ENCODE measurements around the gene SH3GLB2. TPM values are rescaled to one million over a fixed set of nuclear protein-coding genes. Genes with fewer than 3 reads are reported as not detected.

The SH3GLB2 gene
- total RNA-seq, 3 donors from 2014 or later = 59.2 to 227 (median 150) TPM

DNA sequence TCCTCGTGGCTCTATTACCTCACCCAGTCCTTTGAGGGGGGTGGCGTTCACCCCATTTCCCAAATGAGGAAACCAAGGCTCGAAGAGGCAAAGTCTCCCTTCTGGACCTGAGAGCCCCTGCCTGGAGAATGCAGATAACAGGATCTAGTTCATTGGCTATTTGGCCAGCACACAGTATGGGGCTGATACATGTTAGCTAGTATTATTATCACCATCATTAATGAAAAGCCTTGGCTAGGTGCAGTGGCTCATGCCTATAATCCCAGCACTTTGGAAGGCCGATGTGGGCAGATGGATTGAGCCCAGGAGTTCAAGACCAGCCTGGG, 4.3 kb downstream of the SH3GLB2 start:
- H3K36me3 ChIP-seq = no peaks in the 10 kb centered on the region
- intact Hi-C loops (cut with DNase I; ENCODE audit: low total_unique reads) = no loop called here

DNA sequence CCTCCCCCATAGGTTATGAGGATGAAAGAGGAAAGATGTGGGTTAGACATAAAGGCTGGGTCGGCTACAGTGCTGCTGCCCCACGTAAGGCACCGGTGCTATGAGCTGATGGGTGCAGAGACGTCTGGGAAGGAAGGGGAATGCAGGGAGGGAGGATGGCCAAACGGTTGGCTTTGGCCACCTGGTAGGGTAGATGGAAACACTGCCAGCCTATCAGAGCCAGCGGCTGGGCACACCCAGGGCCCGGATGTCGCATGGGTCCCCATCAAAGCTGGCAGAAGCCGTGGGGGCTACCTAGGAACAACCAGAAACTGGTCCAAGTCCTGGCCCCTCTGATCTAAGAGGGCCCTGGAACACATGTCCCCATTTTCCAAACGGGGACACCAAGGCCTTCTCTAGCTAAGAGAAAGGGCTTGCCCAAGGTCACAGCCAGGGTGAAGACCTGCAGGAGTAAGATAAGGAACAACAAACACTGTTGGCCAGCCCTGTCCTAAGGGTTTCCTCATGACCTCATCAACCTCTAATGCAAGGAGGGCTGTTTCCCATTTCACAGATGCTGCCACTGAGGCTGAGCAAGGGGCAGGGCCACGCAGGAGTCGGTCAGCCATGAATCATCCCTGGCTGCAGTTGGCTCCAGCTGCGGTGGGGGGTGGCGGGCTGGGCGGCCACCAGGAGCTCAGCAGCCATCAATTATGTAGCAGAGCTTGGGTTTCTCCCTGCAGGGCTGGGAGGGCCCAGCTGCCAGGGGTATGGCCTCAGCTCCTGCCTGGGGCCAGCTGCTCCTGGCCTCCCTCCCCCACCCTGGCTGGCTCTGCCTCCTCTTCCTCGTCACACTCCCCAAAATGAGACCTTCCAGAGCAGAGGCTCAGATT, 4.9 kb downstream of the SH3GLB2 start:
- H3K9me3 ChIP-seq = no peaks in the 10 kb centered on the region
- peaks cover 10 to 23% of the 10 kb centered on the region in 2 donors for H3K4me1 ChIP-seq
- H3K27me3 ChIP-seq = no peaks in the 10 kb centered on the region
- TF ChIP-seq POLR2A (IDR thresholded peaks at IDR 0.05) = no peak
- TF ChIP-seq, protein P1, sequence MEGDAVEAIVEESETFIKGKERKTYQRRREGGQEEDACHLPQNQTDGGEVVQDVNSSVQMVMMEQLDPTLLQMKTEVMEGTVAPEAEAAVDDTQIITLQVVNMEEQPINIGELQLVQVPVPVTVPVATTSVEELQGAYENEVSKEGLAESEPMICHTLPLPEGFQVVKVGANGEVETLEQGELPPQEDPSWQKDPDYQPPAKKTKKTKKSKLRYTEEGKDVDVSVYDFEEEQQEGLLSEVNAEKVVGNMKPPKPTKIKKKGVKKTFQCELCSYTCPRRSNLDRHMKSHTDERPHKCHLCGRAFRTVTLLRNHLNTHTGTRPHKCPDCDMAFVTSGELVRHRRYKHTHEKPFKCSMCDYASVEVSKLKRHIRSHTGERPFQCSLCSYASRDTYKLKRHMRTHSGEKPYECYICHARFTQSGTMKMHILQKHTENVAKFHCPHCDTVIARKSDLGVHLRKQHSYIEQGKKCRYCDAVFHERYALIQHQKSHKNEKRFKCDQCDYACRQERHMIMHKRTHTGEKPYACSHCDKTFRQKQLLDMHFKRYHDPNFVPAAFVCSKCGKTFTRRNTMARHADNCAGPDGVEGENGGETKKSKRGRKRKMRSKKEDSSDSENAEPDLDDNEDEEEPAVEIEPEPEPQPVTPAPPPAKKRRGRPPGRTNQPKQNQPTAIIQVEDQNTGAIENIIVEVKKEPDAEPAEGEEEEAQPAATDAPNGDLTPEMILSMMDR (IDR thresholded peaks at IDR 0.05) = no peak
- TF ChIP-seq POLR2AphosphoS5 (IDR thresholded peaks at IDR 0.05) = no peak
- intact Hi-C loops (cut with DNase I; ENCODE audit: low total_unique reads) = no loop called here
- peak overlapping the region; percentile 69 to 73 for H3K27ac ChIP-seq
- H3K4me3 ChIP-seq = no peak overlapping the region
- no peak for DNase-seq (ENCODE audit: low spot score in 2 of 2)
- no peaks in the 10 kb centered on the region for H3K36me3 ChIP-seq

More for the DNA sequence above, 4.3 kb downstream of the SH3GLB2 start:
- Histone ChIP-seq H3K4me3 (no peak overlapping the region), H3K9me3 (no peaks in the 10 kb centered on the region), H3K27me3 (no peaks in the 10 kb centered on the region), H3K4me1 (peaks cover 10 to 23% of the 10 kb centered on the region in 2 donors), H3K27ac (peak overlapping the region; percentile 69 to 73)
- DNase-seq (ENCODE audit: low spot score in 2 of 2) = no peak
- no peak for TF ChIP-seq POLR2A (IDR thresholded peaks at IDR 0.05)
- no peak for TF ChIP-seq POLR2AphosphoS5 (IDR thresholded peaks at IDR 0.05)
- TF ChIP-seq, protein P1 (IDR thresholded peaks at IDR 0.05) = no peak

DNA sequence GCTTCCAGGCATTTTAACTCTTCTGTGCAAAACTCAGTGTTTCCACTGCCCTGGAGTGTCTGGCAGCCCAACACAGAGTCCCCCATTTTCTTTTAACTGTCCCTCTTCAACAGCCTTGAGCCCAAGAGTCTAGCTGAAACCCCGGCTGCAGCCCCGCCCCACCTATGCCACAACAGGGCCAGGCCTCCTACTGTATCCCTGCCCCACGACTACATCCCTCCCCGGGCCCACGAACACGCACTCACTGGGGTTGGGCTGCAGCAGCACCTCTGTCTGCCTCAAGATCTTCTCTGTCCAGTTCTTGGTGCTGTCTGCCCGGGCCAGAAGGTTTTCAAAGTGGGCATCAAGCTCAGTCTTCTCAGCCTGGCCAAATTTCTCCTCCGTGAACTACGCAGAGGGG, 6.1 kb downstream of the SH3GLB2 start:
- Histone ChIP-seq H3K4me1 (peaks cover 6 to 23% of the 10 kb centered on the region in 2 donors), H3K9me3 (no peaks in the 10 kb centered on the region), H3K27me3 (no peaks in the 10 kb centered on the region), H3K36me3 (no peaks in the 10 kb centered on the region), H3K27ac (peak overlapping the region; percentile 69 to 73), H3K4me3 (no peak overlapping the region)
- TF ChIP-seq POLR2AphosphoS5 (IDR thresholded peaks at IDR 0.05) = no peak
- TF ChIP-seq, protein P1 (IDR thresholded peaks at IDR 0.05) = no peak
- DNase-seq (ENCODE audit: low spot score in 2 of 2) = no peak
- intact Hi-C loops (cut with DNase I; ENCODE audit: low total_unique reads) = no loop called here

DNA sequence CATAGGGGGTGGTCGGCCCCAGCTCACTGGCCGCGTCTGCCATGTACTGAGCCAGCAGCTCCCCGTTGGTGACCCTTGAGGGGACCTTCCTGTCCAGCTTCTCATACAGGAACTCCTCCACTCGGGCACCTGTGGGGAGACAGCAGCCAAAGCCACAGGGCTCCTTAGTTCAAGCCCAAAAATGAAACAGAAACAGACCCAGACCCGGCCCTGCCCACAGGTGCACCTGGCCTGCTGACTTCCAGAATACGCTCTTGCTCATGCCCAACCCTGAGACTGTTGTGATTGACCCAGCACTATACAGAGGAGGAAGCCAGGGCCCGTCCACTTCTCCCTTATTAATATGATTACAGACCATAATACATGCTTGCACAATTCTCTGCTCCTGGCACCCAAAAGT, 7.0 kb downstream of the SH3GLB2 start:
- no peaks in the 10 kb centered on the region for H3K36me3 ChIP-seq
- H3K27ac ChIP-seq = peak overlapping the region; percentile 14 to 77
- H3K4me3 ChIP-seq = no peak overlapping the region
- peaks cover 0 to 15% of the 10 kb centered on the region in 2 donors for H3K4me1 ChIP-seq
- TF ChIP-seq POLR2A (IDR thresholded peaks at IDR 0.05) = no peak
- TF ChIP-seq, protein P1 (IDR thresholded peaks at IDR 0.05) = no peak
- no peak for TF ChIP-seq POLR2AphosphoS5 (IDR thresholded peaks at IDR 0.05)
- H3K27me3 ChIP-seq = no peaks in the 10 kb centered on the region
- intact Hi-C loops (cut with DNase I; ENCODE audit: low total_unique reads) = no loop called here
- no peak for DNase-seq (ENCODE audit: low spot score in 2 of 2)
- H3K9me3 ChIP-seq = no peaks in the 10 kb centered on the region

DNA sequence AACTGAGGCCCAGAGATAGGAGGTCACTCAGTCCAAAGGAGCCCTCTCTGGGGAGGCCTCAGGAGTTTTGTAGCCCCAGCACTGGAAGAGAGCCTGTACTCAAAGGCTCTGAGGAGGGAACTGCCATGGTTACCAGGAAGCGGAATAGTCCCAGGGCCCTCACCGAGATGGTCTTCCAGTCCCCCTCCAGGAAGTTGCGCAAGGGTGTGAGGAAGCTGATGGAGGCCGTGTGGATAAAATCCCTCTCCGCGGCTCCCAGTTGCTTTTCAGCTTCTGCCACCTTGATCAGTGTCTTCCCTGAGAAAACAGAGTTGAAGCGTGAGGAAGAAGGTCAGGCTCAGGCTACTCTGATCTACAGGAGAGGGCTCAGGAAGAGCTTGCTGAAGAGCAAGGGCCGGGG, 13.5 kb downstream of the SH3GLB2 start:
- TF ChIP-seq POLR2A (IDR thresholded peaks at IDR 0.05) (no peak), POLR2AphosphoS5 (IDR thresholded peaks at IDR 0.05) (no peak)
- TF ChIP-seq, protein P1 (IDR thresholded peaks at IDR 0.05) = no peak
- no peak overlapping the region for H3K27ac ChIP-seq
- intact Hi-C loops (cut with DNase I; ENCODE audit: low total_unique reads) = no loop called here

More for the DNA sequence above, 13.5 kb downstream of the SH3GLB2 start:
- Histone ChIP-seq H3K36me3 (no peaks in the 10 kb centered on the region), H3K9me3 (no peaks in the 10 kb centered on the region), H3K4me3 (no peak overlapping the region), H3K4me1 (no peaks in the 10 kb centered on the region), H3K27me3 (no peaks in the 10 kb centered on the region)
- no peak for DNase-seq (ENCODE audit: low spot score in 2 of 2)
